AG09309 (cell line): ENCODE measurements around the gene PSKH1.

ENCODE experiments used
- DNase-seq: peaks from one replicate; pipeline ENCODE4 v3.0.0-alpha.2; 2010; ENCODE audit warnings: low read depth
- H3K4me3 ChIP-seq: 2 replicates; pipeline ENCODE4 v1.5.1; 2011; ENCODE audit warnings: mild to moderate bottlenecking, low read depth, low read length, moderate library complexity; ENCODE audit not compliant: control insufficient read depth
- TF ChIP-seq, protein P1 (sequence below): IDR thresholded peaks from 2 replicates; pipeline ENCODE4 v1.5.1; 2011; ENCODE audit warnings: mild to moderate bottlenecking, low read depth, low read length, inconsistent platforms; ENCODE audit not compliant: insufficient read depth, control insufficient read depth; ENCODE audit errors: missing control alignments

The PSKH1 gene

DNA sequence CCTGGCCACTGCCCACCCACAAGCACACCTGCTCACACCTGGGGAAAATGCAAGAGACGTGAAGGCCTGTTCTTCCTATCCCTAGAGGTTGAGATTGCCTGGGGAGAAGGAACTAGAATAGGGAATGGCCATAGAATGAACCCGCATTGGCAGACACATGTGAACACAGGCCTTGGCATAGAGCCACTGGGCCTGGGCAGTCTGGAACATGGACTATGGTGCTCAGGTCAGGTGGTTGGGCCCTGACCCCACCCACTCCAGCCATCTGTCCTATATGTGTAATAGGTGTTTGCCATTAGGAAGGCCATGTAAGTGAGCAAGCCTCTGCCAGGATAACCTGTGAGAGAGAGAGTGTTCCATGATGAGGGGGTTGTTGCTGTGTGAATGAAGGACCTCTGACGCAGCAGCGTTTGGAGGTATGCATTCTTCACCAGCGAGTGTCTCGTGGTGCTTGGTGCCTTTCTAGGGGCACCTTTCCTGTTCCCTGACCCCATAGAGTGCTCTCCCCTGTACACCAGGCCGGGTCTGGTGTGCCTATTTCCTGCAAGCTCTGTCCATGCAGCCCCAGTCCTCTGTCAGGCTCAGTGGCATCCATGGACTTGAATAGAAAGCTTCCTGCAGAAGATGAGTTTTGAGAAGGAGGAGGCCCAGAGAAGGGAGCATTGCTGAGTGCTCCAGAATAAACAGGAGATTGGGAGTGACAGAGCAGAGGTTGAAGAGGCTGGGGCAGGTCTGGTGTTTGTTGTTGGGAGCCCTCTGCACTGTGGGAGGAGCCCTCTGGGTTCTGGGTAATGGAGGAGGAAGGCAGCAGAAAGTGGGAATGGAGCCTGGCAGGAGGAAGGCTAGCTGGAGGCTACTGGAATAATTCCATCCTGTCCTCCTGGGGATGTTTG, 23.0 kb downstream of the PSKH1 start:
- TF ChIP-seq, protein P1, sequence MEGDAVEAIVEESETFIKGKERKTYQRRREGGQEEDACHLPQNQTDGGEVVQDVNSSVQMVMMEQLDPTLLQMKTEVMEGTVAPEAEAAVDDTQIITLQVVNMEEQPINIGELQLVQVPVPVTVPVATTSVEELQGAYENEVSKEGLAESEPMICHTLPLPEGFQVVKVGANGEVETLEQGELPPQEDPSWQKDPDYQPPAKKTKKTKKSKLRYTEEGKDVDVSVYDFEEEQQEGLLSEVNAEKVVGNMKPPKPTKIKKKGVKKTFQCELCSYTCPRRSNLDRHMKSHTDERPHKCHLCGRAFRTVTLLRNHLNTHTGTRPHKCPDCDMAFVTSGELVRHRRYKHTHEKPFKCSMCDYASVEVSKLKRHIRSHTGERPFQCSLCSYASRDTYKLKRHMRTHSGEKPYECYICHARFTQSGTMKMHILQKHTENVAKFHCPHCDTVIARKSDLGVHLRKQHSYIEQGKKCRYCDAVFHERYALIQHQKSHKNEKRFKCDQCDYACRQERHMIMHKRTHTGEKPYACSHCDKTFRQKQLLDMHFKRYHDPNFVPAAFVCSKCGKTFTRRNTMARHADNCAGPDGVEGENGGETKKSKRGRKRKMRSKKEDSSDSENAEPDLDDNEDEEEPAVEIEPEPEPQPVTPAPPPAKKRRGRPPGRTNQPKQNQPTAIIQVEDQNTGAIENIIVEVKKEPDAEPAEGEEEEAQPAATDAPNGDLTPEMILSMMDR = no peak
- DNase-seq = no peak

DNA sequence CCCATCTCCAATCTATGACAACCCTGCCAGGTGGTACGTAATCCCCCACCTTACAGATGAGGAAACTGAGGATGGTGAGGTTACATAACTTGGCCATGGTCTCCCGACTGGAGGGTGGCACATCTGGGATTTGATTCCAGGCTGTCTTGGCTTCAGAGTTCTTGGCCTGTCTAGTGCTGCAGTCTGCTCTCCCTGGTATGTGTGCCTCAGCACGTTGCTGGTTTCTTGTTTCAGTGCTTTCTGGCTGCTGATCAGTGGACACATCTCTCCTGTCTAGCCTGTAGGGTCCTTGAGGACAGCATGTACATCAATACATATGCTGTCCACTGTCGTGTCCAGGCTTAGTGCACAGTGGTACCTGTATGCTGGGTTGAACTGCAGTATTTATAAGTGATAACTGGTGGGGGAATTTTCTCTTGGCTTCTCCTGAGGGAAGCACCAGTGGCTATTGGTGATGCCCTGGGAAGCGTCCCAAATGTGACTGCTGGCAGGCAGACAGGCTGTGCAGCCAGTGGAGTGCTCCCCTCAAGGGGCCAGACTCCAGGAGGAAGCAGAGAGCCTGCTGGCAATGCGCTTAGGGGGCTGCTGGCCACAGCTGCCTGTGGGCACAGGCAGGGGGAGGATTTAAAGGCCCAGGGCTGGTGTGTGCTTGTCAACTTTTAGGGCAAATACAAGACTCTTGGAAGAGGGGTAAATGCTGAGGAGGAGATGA, 24.2 kb downstream of the PSKH1 start:
- TF ChIP-seq, protein P1 = no peak
- DNase-seq = no peak
- no peak overlapping the region for H3K4me3 ChIP-seq

More for the DNA sequence above, 23.0 kb downstream of the PSKH1 start:
- H3K4me3 ChIP-seq = no peak overlapping the region

DNA sequence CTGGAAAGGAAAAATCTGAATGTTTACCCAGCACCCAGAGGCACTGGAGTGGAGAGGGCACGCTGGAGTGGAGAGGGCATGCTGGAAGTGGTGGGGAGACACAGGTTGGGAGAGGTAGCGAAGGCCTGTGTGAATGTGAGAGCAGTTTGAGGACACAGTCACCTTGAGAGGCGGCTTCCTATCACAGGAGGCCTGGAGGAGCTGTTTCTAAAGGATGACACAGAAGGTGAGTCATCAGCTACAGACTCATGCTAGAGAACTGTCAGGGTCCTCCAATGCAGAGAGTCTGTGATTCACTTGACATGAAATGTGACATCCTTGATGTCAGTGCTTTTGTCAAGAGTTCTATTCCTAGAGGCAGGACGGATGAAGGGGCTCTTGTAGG, 24.8 kb downstream of the PSKH1 start:
- TF ChIP-seq, protein P1 = no peak
- no peak overlapping the region for H3K4me3 ChIP-seq
- no peak for DNase-seq

DNA sequence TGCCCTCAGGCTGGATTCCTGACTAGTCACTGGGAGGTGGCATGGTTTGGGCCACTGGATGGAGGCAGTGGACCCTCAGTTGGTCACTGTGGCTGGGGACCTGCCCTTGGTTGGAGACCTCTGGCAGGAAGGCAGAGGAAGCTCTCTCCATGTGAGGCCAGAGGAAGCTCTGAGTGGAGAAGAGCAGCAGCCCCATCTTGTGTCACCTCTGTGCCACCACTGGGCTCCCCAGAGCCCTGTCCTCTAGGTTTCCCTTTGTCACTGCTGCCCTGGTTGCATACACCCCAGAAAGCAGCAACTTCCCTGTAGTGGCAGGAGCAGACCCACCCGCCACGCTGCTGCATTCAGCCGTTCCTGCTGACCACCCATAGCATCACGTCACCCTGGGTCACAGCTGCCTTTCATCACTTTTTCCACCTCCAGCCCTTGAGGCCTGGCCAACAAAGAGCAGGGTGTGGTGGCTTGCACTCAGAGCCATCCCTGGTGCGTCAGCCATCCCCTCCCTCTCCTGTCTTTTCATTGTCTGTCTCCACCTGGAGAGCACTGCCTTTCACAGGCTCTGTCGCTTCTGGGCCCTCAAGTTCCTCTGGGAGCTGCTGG, 26.7 kb downstream of the PSKH1 start:
- TF ChIP-seq, protein P1 = no peak
- H3K4me3 ChIP-seq = no peak overlapping the region
- no peak for DNase-seq

DNA sequence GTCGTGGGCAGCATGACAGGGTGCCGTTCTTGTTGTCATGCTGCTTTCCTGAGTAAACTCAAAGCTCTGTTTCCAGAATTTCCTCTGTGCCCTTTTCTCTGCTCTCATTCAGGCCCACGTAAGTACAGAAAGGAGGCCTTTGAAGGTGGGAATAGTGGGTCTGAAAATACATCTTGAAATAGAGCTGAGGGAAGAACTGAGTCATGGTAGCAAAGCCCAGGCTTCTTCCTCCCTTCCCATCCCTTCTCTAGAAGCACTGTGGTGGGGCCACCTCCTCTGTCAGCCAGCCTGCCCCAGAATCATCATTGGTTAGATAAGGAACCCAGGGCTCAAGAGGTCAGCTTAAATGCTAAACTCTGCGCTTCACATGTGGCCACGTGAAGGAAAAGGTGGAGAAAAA, 29.2 kb downstream of the PSKH1 start:
- TF ChIP-seq, protein P1 = no peak
- no peak for DNase-seq
- no peak overlapping the region for H3K4me3 ChIP-seq

DNA sequence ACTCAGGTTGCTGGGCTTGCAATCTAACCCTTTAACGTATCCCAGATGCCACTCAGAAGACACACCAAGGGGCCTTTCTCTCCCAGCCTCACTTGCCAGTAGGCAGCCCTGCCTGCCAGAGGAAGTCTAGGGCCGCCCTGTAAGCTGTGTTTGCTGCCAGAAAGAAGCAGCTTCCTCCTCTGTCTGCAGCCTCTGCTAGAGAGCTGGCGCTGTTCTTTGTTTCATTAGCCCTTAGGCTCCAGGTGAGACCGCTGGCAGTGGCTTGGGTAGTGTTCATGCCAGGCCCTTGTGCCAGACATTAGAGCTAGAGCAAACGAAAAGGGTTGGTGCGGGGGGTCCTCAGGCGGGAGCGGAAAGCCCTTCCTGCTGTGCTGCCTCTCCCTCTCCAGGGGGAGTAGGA, 29.7 kb downstream of the PSKH1 start:
- TF ChIP-seq, protein P1 = no peak
- DNase-seq = no peak
- H3K4me3 ChIP-seq = no peak overlapping the region
